ENCODE results near the gene FBXO30.

- TF ChIP-seq CTCF (IDR thresholded peaks at IDR 0.05; ENCODE audit: low read length) = no peak
- no peak for TF ChIP-seq EZH2phosphoT487 (IDR thresholded peaks at IDR 0.05; ENCODE audit: low read length)
- TF ChIP-seq EZH2 (optimal IDR thresholded peaks at IDR 0.05; ENCODE audit: low read depth, low read length) = no peak
Observed at GRCh38 chr6:145787688-145788087, 26.9 kb downstream of the FBXO30 start.
